Measurements from ENCODE around the gene TFDP1. TPM values are rescaled to one million over a fixed set of nuclear protein-coding genes. Genes with fewer than 3 reads are reported as not detected.

Gene TFDP1
- total RNA-seq, 1 donor: 102 TPM

GRCh38 chr13:113648216-113648610 is 63.7 kb downstream of the TFDP1 start:
- H3K4me3 ChIP-seq (ENCODE audit: low read depth, low read length): no peak overlapping the region
- DNase-seq (ENCODE audit: low read depth): no peak
- TF ChIP-seq CTCF (IDR thresholded peaks at IDR 0.05; ENCODE audit: insufficient read depth, low read length): no peak

GRCh38 chr13:113649212-113649611 is 64.7 kb downstream of the TFDP1 start:
- H3K4me3 ChIP-seq (ENCODE audit: low read depth, low read length): no peak overlapping the region
- TF ChIP-seq CTCF (IDR thresholded peaks at IDR 0.05; ENCODE audit: insufficient read depth, low read length): no peak
- DNase-seq (ENCODE audit: low read depth): no peak

GRCh38 chr13:113650275-113650674 is 65.7 kb downstream of the TFDP1 start:
- no peak for DNase-seq (ENCODE audit: low read depth)
- no peak for TF ChIP-seq CTCF (IDR thresholded peaks at IDR 0.05; ENCODE audit: insufficient read depth, low read length)
- H3K4me3 ChIP-seq (ENCODE audit: low read depth, low read length): no peak overlapping the region

GRCh38 chr13:113650731-113651148 is 66.2 kb downstream of the TFDP1 start:
- no peak overlapping the region for H3K4me3 ChIP-seq (ENCODE audit: low read depth, low read length)
- DNase-seq (ENCODE audit: low read depth): no peak
- no peak for TF ChIP-seq CTCF (IDR thresholded peaks at IDR 0.05; ENCODE audit: insufficient read depth, low read length)

- DNase-seq (ENCODE audit: low read depth): no peak
- H3K4me3 ChIP-seq (ENCODE audit: low read depth, low read length): no peak overlapping the region
- no peak for TF ChIP-seq CTCF (IDR thresholded peaks at IDR 0.05; ENCODE audit: insufficient read depth, low read length)
These were observed 67.2 kb downstream of the TFDP1 start for GRCh38 chr13:113651511-113652403.

GRCh38 chr13:113652404-113653263 is 68.1 kb downstream of the TFDP1 start:
- no peak for DNase-seq (ENCODE audit: low read depth)
- H3K4me3 ChIP-seq (ENCODE audit: low read depth, low read length): no peak overlapping the region
- TF ChIP-seq CTCF (IDR thresholded peaks at IDR 0.05; ENCODE audit: insufficient read depth, low read length): no peak

Measured in fibroblast of the aortic adventitia (primary cell).